Measurements from ENCODE around the gene SPINT2. TPM values are rescaled to one million over a fixed set of nuclear protein-coding genes. Genes with fewer than 3 reads are reported as not detected.

The SPINT2 gene
- total RNA-seq, 1 donor from 2014 or later = 231 TPM

GRCh38 chr19:38329651-38330050 is 65.3 kb downstream of the SPINT2 start:
- intact Hi-C loops (cut with DNase I) = loop anchor here (5.0 kb wide), 1 partner anchor 92 kb away; no protein-coding TSS in a partner anchor
- TF ChIP-seq, protein P1, sequence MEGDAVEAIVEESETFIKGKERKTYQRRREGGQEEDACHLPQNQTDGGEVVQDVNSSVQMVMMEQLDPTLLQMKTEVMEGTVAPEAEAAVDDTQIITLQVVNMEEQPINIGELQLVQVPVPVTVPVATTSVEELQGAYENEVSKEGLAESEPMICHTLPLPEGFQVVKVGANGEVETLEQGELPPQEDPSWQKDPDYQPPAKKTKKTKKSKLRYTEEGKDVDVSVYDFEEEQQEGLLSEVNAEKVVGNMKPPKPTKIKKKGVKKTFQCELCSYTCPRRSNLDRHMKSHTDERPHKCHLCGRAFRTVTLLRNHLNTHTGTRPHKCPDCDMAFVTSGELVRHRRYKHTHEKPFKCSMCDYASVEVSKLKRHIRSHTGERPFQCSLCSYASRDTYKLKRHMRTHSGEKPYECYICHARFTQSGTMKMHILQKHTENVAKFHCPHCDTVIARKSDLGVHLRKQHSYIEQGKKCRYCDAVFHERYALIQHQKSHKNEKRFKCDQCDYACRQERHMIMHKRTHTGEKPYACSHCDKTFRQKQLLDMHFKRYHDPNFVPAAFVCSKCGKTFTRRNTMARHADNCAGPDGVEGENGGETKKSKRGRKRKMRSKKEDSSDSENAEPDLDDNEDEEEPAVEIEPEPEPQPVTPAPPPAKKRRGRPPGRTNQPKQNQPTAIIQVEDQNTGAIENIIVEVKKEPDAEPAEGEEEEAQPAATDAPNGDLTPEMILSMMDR (IDR thresholded peaks at IDR 0.05) = no peak

DNA sequence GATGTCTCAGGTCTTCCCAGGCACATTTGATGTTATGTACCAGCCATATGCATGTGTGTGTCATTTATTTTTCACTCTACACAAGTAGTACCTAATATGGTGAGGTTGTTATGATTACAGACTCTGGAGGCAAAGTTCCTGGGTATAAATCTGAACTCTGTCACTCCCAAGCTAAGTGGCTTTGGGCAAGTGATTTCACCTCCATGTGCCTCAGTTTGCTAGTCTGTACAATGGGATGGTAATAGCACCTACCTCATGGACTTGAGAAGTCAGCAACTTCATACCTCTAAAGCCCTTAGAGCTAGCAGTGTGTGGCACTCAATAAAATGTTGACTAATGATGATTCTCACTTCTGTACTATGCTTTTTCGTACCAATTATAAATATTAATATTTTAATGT is 67.4 kb downstream of the SPINT2 start:
- TF ChIP-seq, protein P1 (IDR thresholded peaks at IDR 0.05) = no peak
- DNase-seq (no peak), ATAC-seq (no peak)
- H3K9me3 ChIP-seq = no peaks in the 10 kb centered on the region
- H3K27ac ChIP-seq = no peak overlapping the region
- no peaks in the 10 kb centered on the region for H3K27me3 ChIP-seq
- intact Hi-C loops (cut with DNase I) = no loop called here
- peaks cover 4% of the 10 kb centered on the region for H3K4me1 ChIP-seq
- H3K36me3 ChIP-seq = peaks cover 18% of the 10 kb centered on the region
- H3K4me3 ChIP-seq = no peak overlapping the region

More at GRCh38 chr19:38329651-38330050, 65.3 kb downstream of the SPINT2 start:
- Histone ChIP-seq H3K36me3 (peaks cover 29% of the 10 kb centered on the region), H3K27me3 (no peaks in the 10 kb centered on the region), H3K4me1 (no peaks in the 10 kb centered on the region), H3K27ac (no peak overlapping the region), H3K4me3 (no peak overlapping the region), H3K9me3 (no peaks in the 10 kb centered on the region)
- no peak for ATAC-seq
- no peak for DNase-seq

DNA sequence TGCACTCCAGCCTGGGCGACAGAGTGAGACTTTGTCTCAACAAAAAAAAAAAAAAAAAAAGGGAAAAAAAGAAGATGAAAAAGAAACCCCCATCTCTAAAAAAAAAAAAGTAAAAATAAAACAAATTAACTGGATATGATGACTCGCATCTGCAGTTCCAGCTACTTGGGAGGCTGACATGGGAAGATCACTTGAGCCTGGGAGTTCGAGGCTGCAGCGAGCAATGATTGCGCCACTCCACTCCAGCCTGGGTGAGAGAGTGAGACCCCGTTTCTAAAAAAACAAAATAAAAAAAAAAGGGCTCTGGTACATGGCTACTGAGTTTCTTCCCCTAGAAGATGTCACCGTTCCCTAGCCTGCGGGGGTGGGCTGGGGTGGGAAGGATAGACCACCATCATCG is 68.9 kb downstream of the SPINT2 start:
- Histone ChIP-seq H3K4me3 (no peak overlapping the region), H3K27me3 (no peaks in the 10 kb centered on the region), H3K27ac (no peak overlapping the region), H3K9me3 (no peaks in the 10 kb centered on the region), H3K36me3 (peaks cover 2% of the 10 kb centered on the region), H3K4me1 (peaks cover 17% of the 10 kb centered on the region)
- DNase-seq = no peak
- TF ChIP-seq, protein P1 (IDR thresholded peaks at IDR 0.05) = no peak
- intact Hi-C loops (cut with DNase I) = no loop called here
- ATAC-seq = no peak

- DNase-seq (peak; percentile 98), ATAC-seq (peak; percentile 88)
- Histone ChIP-seq H3K9me3 (no peaks in the 10 kb centered on the region), H3K4me1 (peaks cover 17% of the 10 kb centered on the region), H3K36me3 (no peaks in the 10 kb centered on the region), H3K27me3 (no peaks in the 10 kb centered on the region), H3K4me3 (peak overlapping the region; percentile 79), H3K27ac (peak overlapping the region; percentile 85)
- TF ChIP-seq, protein P1 (IDR thresholded peaks at IDR 0.05) = no peak
- intact Hi-C loops (cut with DNase I) = no loop called here
These were observed 71.7 kb downstream of the SPINT2 start for GRCh38 chr19:38335949-38336637.

- H3K4me3 ChIP-seq = peak overlapping the region; percentile 79
- intact Hi-C loops (cut with DNase I) = no loop called here
- no peaks in the 10 kb centered on the region for H3K9me3 ChIP-seq
- peak overlapping the region; percentile 85 for H3K27ac ChIP-seq
- H3K27me3 ChIP-seq = no peaks in the 10 kb centered on the region
- DNase-seq = peak; percentile 98
- ATAC-seq = peak; percentile 89
- TF ChIP-seq, protein P1 (IDR thresholded peaks at IDR 0.05) = no peak
- H3K36me3 ChIP-seq = no peaks in the 10 kb centered on the region
- peaks cover 17% of the 10 kb centered on the region for H3K4me1 ChIP-seq
These were observed 72.4 kb downstream of the SPINT2 start for GRCh38 chr19:38336638-38337359.

All from upper lobe of right lung (tissue), 1 donor.